Activated CD4-positive, alpha-beta memory T cell treated with anti-CD3 and anti-CD28 coated beads, Interleukin-2, amount 10 ng/mL, durations not matched to agents 7 days and 5 days (primary cell): Measurements from ENCODE around the gene FAXC. TPM values are rescaled to one million over a fixed set of nuclear protein-coding genes. Genes with fewer than 3 reads are reported as not detected.
"Not testable (repeated sequence)": the region's sequence is repeated elsewhere in the genome, so short reads cannot be mapped to it uniquely, and the experiment has no call there.

Experiments used
- CTCF ChIA-PET: fragments of 350-600 bp; sonication (Branson Sonifier 250); formaldehyde crosslinking; loops from one replicate; lab custom pipeline; 2021; ENCODE audit warnings: antibody characterized with exemption, inconsistent platforms; lab: Charles Lee
- POLR2A ChIA-PET: fragments of 350-600 bp; sonication (Branson Sonifier 250); formaldehyde crosslinking; loops from one replicate; lab custom pipeline; 2021; ENCODE audit warnings: antibody characterized with exemption; lab: Charles Lee
- DNase-seq: peaks from one replicate; pipeline ENCODE4 v3.0.0-alpha.2; 2020
- H3K27ac Mint-ChIP-seq: one replicate; pipeline ENCODE4 v1.8.0; 2021; ENCODE audit warnings: mild to moderate bottlenecking, mixed read lengths
- H3K27me3 Mint-ChIP-seq: one replicate; pipeline ENCODE4 v1.8.0; 2021; ENCODE audit warnings: mixed read lengths
- H3K36me3 Mint-ChIP-seq: one replicate; pipeline ENCODE4 v1.8.0; 2021; ENCODE audit warnings: low read depth, mixed read lengths
- H3K4me1 Mint-ChIP-seq: one replicate; pipeline ENCODE4 v1.8.0; 2021; ENCODE audit warnings: mixed read lengths
- H3K4me3 Mint-ChIP-seq: one replicate; pipeline ENCODE4 v1.8.0; 2021; ENCODE audit warnings: mild to moderate bottlenecking, mixed read lengths
- H3K9me3 Mint-ChIP-seq: one replicate; pipeline ENCODE4 v1.8.0; 2021; ENCODE audit warnings: mixed read lengths
- total RNA-seq, 2 experiments: library from RNA; stranded (reverse); gene quantifications; one replicate each; pipeline ENCODE4 v1.2.3, GENCODE V29; 2021

FAXC gene
- total RNA-seq, 2 experiments from 2014 or later, result 0.23 to 0.38 TPM

- DNase-seq, H3K9me3 Mint-ChIP-seq, H3K27ac Mint-ChIP-seq, CTCF ChIA-PET, H3K4me3 Mint-ChIP-seq, H3K27me3 Mint-ChIP-seq, H3K36me3 Mint-ChIP-seq, POLR2A ChIA-PET, H3K4me1 Mint-ChIP-seq: not testable (repeated sequence)
Observed at GRCh38 chr6:99266996-99267395, 82.5 kb downstream of the FAXC start.

GRCh38 chr6:99265447-99265846 lies 84.0 kb downstream of the FAXC start:
- CTCF ChIA-PET, H3K27ac Mint-ChIP-seq, H3K36me3 Mint-ChIP-seq, H3K27me3 Mint-ChIP-seq, H3K9me3 Mint-ChIP-seq, POLR2A ChIA-PET, H3K4me3 Mint-ChIP-seq, H3K4me1 Mint-ChIP-seq, DNase-seq: not testable (repeated sequence)

GRCh38 chr6:99254616-99255550 lies 94.6 kb downstream of the FAXC start:
- H3K27me3 Mint-ChIP-seq, result peaks cover 3% of the 10 kb centered on the region
- no peaks in the 10 kb centered on the region for H3K4me1 Mint-ChIP-seq
- no peak for DNase-seq
- no peak overlapping the region for H3K4me3 Mint-ChIP-seq
- ChIA-PET POLR2A (no interaction called here), CTCF (no interaction called here)
- no peaks in the 10 kb centered on the region for H3K36me3 Mint-ChIP-seq
- H3K9me3 Mint-ChIP-seq, result no peaks in the 10 kb centered on the region
- no peak overlapping the region for H3K27ac Mint-ChIP-seq

- ChIA-PET CTCF (no interaction called here), POLR2A (no interaction called here)
- no peak for DNase-seq
- H3K27me3 Mint-ChIP-seq, result no peaks in the 10 kb centered on the region
- H3K4me3 Mint-ChIP-seq, result no peak overlapping the region
- H3K4me1 Mint-ChIP-seq, result no peaks in the 10 kb centered on the region
- H3K36me3 Mint-ChIP-seq, result no peaks in the 10 kb centered on the region
- H3K27ac Mint-ChIP-seq, result no peak overlapping the region
- no peaks in the 10 kb centered on the region for H3K9me3 Mint-ChIP-seq
Observed at GRCh38 chr6:99253271-99253670, 96.2 kb downstream of the FAXC start.

- ChIA-PET CTCF (no interaction called here), POLR2A (no interaction called here)
- Mint-ChIP-seq H3K9me3 (no peaks in the 10 kb centered on the region), H3K27ac (no peak overlapping the region), H3K27me3 (peaks cover 3% of the 10 kb centered on the region), H3K4me3 (no peak overlapping the region), H3K36me3 (no peaks in the 10 kb centered on the region), H3K4me1 (no peaks in the 10 kb centered on the region)
- no peak for DNase-seq
Observed at GRCh38 chr6:99252421-99252820, 97.1 kb downstream of the FAXC start.

GRCh38 chr6:99250476-99250875 lies 99.0 kb downstream of the FAXC start:
- DNase-seq, result no peak

GRCh38 chr6:99246602-99247001 lies 102.9 kb downstream of the FAXC start:
- CTCF ChIA-PET, result no interaction called here
- no peak overlapping the region for H3K4me3 Mint-ChIP-seq

More at GRCh38 chr6:99250476-99250875, 99.0 kb downstream of the FAXC start:
- H3K36me3 Mint-ChIP-seq, result no peaks in the 10 kb centered on the region
- CTCF ChIA-PET, result no interaction called here
- H3K27me3 Mint-ChIP-seq, result peaks cover 5% of the 10 kb centered on the region
- POLR2A ChIA-PET, result no interaction called here
- H3K27ac Mint-ChIP-seq, result no peak overlapping the region
- no peaks in the 10 kb centered on the region for H3K4me1 Mint-ChIP-seq
- H3K9me3 Mint-ChIP-seq, result no peaks in the 10 kb centered on the region
- H3K4me3 Mint-ChIP-seq, result no peak overlapping the region

GRCh38 chr6:99241905-99242534 lies 107.5 kb downstream of the FAXC start:
- Mint-ChIP-seq H3K27me3 (peaks cover 2% of the 10 kb centered on the region), H3K36me3 (no peaks in the 10 kb centered on the region), H3K9me3 (no peaks in the 10 kb centered on the region), H3K4me3 (no peak overlapping the region), H3K4me1 (no peaks in the 10 kb centered on the region), H3K27ac (no peak overlapping the region)
- POLR2A ChIA-PET, result no interaction called here
- CTCF ChIA-PET, result interaction anchor here (1.1 kb wide), 1 partner anchor 26 kb away, joined by 3 read pairs; no protein-coding TSS in a partner anchor
- no peak for DNase-seq

More at GRCh38 chr6:99246602-99247001, 102.9 kb downstream of the FAXC start:
- no peak for DNase-seq
- H3K36me3 Mint-ChIP-seq, result no peaks in the 10 kb centered on the region
- H3K27me3 Mint-ChIP-seq, result peaks cover 5% of the 10 kb centered on the region
- no peaks in the 10 kb centered on the region for H3K4me1 Mint-ChIP-seq
- H3K27ac Mint-ChIP-seq, result no peak overlapping the region
- H3K9me3 Mint-ChIP-seq, result no peaks in the 10 kb centered on the region
- POLR2A ChIA-PET, result no interaction called here

- CTCF ChIA-PET, result no interaction called here
Observed at GRCh38 chr6:99236010-99236409, 113.5 kb downstream of the FAXC start.

GRCh38 chr6:99233219-99233618 lies 116.3 kb downstream of the FAXC start:
- H3K27me3 Mint-ChIP-seq, result peaks cover 9% of the 10 kb centered on the region
- H3K4me3 Mint-ChIP-seq, result no peak overlapping the region
- H3K36me3 Mint-ChIP-seq, result no peaks in the 10 kb centered on the region
- no peaks in the 10 kb centered on the region for H3K4me1 Mint-ChIP-seq
- DNase-seq, result no peak
- POLR2A ChIA-PET, result no interaction called here
- no peak overlapping the region for H3K27ac Mint-ChIP-seq
- no peaks in the 10 kb centered on the region for H3K9me3 Mint-ChIP-seq
- CTCF ChIA-PET, result no interaction called here

More at GRCh38 chr6:99236010-99236409, 113.5 kb downstream of the FAXC start:
- Mint-ChIP-seq H3K27me3 (peaks cover 10% of the 10 kb centered on the region), H3K9me3 (no peaks in the 10 kb centered on the region), H3K4me1 (no peaks in the 10 kb centered on the region), H3K36me3 (no peaks in the 10 kb centered on the region), H3K27ac (no peak overlapping the region), H3K4me3 (no peak overlapping the region)
- POLR2A ChIA-PET, result no interaction called here
- no peak for DNase-seq

- Mint-ChIP-seq H3K27ac (no peak overlapping the region), H3K4me1 (no peaks in the 10 kb centered on the region), H3K9me3 (no peaks in the 10 kb centered on the region), H3K4me3 (no peak overlapping the region), H3K36me3 (no peaks in the 10 kb centered on the region), H3K27me3 (peaks cover 9% of the 10 kb centered on the region)
- POLR2A ChIA-PET, result no interaction called here
- CTCF ChIA-PET, result no interaction called here
- no peak for DNase-seq
Observed at GRCh38 chr6:99232056-99232455, 117.4 kb downstream of the FAXC start.

GRCh38 chr6:99225172-99225571 lies 124.3 kb downstream of the FAXC start:
- no peaks in the 10 kb centered on the region for H3K36me3 Mint-ChIP-seq
- no peaks in the 10 kb centered on the region for H3K4me1 Mint-ChIP-seq
- no peaks in the 10 kb centered on the region for H3K9me3 Mint-ChIP-seq
- ChIA-PET POLR2A (no interaction called here), CTCF (no interaction called here)
- DNase-seq, result no peak
- no peak overlapping the region for H3K4me3 Mint-ChIP-seq
- no peak overlapping the region for H3K27ac Mint-ChIP-seq
- peaks cover 7% of the 10 kb centered on the region for H3K27me3 Mint-ChIP-seq
